Fibroblast of skin of right quadriceps (primary cell): ENCODE results near the gene IL5.

Experiments
- DNase-seq: peaks from one replicate; pipeline ENCODE4 v3.0.0-alpha.2; 2013

IL5 gene

GRCh38 chr5:132498152-132498551 lies 45.2 kb downstream of the IL5 start:
- DNase-seq, result peak; percentile 29

DNA sequence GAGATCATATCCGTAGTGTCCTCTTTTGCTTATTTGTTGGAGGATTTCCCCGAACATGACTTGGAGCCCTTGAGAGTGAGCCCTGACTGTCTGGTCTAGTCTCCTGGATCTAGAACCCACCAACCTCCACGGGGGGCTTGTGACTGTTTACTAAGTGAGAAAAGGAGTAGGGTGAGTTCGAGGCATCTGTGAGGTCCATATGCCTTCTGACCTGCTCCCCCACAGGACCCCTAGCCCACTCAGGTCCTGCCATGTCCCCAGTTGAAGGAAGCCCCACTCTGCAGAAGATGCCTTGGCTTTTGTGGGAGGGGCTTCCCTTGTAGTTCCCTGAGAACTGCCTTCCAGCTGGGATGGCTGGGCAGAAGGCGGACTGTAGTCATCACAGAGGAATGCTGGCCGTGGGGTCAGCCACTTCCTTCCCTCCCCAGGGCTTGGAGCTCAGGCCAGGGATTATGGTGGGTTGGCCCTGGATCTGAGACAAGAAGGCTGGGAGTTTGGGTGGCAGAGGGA lies 45.8 kb downstream of the IL5 start:
- peak; percentile 83 for DNase-seq

DNA sequence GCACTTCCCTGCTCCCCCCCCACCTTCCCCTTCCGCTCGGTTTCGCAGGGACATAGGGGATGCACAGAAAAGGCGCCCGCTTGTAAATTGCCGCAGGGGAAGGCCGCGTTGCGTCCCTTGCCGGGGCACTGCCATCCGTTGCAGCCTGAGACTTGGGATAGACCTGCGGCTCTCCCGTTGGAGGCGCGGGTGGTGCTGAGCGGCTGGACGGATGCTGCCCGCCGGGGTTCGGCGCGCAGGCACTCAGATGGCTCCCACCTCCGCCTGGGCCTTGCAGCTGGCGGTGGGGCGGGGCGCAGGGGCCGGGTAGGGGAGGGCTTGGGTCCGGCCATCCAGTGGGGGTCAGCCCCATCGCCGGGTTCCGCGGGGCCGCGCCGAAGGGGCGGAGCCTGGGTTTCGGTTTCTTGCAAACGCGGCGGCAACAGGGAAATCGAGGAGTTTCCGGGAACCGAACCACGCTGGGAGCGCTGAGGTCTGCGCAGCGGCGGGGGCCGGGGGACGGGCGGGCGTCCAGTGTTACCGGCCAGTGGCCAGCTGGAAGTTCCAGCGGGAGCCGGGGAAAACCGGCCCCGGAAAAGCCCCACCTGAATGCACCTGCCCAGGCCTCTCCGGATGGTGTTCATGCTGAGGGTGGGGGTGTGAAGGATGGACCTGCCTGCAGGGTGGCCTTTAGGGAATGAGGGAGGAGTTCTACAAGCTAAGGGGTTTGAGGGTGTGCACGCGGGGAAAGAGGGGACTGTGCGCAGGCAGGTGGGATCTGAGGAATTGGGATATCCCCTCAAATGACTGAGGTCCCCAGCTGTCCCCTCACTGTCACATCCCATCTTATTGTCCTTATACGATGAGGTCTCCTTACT lies 46.5 kb downstream of the IL5 start:
- DNase-seq, result peak; percentile 64

DNA sequence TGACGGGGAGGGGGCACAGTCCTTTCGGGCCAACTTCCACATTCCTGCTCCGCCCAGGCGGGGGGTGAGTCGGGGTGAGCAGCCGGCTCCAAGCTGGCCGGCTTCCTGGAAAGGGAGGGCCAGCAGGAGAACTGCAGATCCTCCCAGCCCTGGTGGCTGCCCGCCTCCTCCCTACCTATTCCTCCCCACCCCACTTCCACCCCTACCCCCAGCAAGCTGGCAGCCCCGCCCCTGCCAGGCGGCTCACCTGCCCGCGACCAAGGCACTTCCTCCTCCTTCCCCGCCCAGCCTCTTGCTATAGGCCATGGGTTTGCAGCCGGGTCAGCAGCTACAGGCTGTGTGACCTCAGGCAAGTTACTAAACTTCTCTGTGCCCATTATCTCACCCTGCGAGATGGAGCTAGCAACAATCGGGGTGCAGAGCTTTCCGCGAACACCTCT lies 47.1 kb downstream of the IL5 start:
- DNase-seq, result peak; percentile 72

GRCh38 chr5:132495667-132496190 lies 47.6 kb downstream of the IL5 start:
- DNase-seq, result peak; percentile 84

- no peak for DNase-seq
These were observed 49.5 kb downstream of the IL5 start for GRCh38 chr5:132493821-132494220.

DNA sequence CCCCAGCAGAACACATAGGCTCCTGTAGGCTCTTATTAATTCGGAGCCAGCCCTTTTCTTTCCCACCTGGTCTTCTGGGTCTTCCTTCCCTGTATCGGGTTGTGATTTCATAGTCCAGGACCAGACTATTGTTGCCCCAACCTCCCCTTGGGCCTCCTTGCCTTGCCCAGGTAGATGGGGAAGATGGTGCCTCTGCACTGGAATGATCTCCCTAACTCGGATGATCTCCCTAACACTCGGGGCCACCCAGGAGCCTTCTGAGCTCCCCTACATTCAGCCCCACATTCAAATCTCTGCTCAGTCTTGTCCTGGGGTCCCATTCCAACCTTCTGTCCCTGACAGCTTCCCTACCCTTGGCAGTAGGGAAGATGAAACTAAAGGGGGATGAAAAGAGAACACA lies 50.1 kb downstream of the IL5 start:
- DNase-seq, result no peak

- DNase-seq, result no peak
These were observed 50.8 kb downstream of the IL5 start for GRCh38 chr5:132492386-132493125.
